Stimulated activated naive CD4-positive, alpha-beta T cell treated with Interleukin-2 at 50 U/mL for 16 hours (primary cell): ENCODE measurements around the gene CCDC178.

Experiments
- DNase-seq: peaks from one replicate; lab custom pipeline; 2025; lab: John Stamatoyannopoulos, UW

The CCDC178 gene

DNA sequence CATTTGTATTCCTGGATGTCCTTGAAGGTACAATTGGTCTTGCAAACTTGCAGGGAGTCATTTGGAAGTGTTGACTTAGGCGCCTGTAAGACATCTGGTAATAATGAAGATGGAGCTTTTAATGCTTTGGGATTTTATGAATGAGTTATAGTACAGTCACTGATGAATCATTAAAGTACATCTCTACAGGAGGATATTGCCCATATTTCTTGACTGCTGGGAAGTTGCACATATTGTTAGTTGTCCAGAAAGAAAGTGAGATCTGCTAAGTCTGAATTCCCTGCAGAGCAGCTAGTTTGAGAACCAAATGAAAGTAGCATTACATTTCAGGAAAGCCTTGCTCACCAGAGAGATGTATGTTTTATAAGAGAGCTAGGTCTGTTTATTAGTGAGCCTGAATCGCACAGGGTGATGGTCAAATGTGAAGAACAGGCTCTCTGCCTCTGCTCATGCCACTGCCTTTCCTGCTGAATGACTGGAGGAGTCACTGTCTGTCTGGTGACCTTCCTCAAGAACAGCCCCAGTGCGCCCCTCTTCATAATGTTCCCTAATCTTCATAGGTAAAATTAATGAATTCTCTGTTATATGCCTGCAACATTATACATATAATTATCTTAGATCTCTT is 528.7 kb downstream of the CCDC178 start:
- no peak for DNase-seq

DNA sequence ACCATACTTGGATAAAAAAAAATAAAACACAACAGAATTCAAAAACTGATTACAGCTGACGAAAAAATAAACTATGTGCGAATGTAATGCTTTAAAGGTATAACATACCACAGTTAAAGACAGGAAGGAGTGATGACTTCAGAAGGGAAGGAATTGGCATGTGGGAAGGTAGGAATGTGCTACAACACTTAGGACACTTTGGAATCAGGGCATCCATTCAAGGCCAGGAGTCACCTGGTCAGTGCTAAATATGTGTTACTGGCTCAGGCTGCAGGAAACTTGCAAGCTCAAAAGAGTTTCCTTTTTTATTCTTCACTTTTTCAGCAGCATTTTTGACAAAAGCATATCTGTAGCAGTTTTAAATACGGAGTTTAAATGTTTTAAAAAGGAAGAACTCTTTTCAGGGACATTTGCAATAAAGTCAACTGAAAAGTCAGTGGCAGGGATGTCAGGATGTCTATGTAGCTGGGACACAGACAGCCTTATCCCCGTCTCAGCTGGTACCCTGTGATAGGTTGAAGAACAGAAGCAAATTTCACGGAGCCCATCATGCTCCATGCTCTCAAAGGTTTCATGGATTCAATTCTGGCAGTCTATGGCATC is 529.7 kb downstream of the CCDC178 start:
- DNase-seq, result no peak

DNA sequence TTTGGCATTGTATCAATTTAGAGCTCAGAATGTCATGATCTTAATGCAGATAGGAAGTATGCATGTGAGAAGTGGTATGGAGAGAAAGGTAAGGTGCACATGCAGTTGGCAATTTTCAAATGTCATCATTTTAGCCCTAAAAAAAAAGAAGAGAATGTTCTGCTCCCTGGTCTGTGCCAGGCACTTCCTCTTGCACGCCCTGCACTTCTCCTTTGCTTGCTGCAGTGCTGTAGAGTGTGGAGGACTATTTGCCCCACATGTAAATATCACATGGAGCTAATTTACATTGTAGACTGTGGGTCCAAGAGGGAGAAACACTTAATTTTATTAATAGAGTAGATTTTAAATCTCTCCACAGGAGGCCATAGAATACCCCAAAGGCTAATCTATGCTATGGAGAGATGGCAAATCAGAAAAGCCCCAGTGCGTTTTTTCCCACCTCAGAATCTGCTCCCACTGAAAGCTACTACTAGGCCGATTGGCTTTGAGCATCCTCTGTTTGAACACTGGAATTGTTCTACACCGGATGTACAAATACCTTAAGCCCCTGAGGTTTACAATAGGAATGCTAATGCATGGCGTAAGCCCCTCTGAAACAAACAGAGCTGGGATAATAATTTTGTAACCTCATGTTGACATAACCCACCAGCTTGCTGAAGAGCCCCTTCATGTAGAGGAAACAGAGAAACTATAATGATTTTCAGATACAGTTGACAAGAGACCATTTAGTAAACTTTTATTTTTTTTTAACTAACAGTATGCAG is 530.5 kb downstream of the CCDC178 start:
- no peak for DNase-seq

DNA sequence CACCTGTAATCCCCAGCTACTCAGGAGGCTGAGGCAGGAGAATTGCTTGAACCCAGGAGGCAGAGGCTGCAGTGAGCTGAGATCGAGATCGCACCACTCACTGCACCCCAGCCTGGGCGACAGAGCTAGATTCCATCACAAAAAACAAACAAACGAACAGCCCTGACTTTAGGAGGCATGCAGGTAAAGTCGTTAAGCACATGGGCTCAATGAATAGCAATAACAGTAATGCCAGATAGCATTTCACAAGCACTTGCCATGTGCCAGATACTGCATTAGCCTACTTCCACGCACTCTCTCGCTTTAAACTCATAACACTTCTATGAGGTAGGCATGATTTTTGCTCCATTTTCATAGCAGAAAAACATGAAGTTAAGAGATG is 532.1 kb downstream of the CCDC178 start:
- DNase-seq, result no peak

DNA sequence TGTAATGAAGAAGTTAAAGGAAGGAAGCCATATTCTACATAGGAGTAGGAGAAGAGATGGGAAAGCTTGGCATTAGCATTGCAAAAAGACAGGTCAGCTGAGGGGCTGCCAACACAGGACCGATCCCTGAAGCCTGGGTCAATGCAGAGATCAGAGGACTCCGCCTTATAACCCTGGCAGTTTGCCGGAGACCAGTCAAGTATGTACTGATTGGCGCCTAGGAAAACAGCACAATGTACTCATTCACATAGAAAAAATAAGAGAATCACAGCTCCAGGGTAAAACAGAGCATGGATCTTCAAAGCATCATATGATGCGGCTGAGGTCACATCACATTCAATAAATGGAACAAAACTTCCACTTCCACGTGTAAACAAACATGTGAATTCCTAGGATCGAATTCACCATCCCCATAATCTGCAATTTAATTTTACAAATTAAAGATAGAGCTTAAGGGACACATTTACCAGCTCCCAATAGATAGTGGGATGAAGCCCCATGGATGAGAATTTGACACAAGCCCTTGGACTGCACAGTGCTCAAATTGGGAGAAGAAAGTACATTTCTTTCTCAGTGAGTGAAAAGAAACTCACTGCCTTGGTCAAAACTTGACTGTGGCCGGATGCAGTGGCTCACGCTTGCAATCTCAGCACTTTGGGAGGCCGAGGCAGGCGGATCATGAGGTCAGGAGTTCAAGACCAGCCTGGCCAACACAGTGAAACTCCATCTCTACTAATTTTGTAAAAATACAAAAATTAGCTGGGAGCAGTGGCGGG is 532.7 kb downstream of the CCDC178 start:
- no peak for DNase-seq

DNA sequence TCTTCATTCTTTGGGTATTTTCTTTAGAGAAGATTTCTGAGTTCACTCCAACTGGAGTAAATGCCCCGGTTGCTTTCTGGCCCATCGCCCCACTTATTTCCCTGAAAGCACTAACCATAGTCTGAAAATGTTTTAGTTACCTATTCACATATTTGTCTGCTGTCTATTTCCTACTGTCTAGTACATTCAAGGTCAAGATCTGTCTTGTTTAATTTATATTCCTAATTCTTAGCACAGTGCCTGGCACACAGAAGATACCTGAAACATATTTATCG is 533.3 kb downstream of the CCDC178 start:
- DNase-seq, result no peak

DNA sequence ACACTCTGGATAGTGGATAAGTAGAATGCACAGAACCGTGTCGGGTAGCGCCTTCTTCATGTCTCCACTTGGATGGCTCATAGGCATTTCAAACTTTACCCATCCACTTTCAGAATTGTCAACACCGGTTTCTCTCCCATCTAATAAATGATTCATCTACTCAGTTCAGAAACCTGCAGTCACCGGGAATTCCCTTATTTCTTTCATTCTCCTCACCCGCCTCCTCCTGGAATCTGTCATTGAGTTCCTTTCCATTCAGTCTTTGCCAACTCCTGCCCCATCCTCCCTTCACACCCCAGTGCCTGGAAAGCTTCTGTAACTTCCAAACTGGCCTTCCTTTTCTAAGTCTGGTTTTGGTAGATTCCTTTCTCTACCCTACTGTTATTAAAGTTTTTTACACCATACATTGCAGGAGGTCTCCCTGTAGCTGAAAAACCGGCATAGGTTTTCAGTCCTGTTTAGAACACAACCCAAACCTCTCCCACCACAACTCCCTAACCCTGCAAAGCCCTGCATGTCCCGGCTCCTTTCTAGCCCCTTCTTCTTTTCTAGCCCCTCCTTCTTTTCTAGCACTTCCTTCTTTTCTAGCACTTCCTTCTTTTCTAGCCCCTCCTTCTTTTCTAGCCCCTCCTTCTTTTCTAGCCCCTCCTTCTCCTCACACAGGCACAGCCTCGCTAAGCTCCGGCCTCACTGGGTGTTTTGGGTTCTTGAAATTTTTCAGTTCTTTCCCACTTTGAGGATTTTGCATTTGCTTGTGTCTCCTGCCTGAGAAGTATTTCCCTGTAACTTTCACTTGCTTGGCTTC is 533.8 kb downstream of the CCDC178 start:
- no peak for DNase-seq

DNA sequence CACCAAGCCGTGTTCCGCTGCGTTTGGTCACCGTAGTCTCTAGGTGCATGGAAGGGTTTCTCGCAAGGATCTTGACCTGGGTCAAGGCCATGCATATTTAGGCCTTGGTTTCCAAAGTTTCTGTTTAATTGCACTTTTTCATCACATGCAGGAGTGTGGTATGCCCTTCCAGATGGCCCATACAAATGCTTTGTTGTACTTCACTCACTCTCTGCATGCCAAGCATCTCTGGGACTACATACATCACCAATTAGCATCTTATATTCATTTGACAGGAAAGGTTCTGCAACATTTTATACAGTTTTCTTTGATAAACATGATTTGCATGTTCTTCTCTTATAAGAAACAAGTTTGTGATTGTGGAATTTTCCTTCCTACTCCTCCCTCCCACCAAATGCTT is 534.9 kb downstream of the CCDC178 start:
- no peak for DNase-seq

DNA sequence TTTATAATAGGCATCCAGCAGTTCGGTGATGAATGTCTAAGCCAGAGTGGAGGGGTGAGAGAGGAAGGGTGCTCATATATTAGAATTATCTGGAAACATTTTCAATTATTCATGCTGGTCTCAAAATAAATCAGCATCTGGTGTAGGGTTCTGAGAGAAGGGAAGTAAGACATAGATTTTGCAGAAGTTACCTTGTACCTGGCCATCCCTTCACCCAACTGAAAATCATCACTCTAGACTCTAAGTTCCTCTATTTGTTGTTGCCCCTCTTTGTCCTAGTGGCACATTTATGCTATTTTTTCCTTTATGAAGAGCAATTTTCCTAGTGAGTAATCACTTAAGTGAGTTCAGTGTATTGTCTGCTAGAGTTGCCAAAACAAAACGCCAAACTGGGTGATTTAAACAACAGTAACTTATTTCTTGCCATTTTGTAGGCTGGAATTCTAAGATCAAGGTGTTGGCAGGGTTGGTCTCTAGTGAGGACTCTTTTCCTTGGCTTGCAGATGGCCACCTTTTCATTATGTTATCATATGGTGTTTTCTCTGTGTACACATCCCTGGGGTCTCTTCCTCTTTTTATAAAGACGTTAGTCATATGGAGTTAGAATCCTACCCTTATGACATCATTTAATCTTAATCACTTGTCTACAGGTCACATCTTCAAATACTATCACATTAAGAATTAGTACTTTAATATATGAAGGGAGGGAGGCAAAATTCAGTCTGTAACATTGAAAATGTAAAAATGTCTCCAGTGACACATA is 537.8 kb downstream of the CCDC178 start:
- DNase-seq, result no peak

DNA sequence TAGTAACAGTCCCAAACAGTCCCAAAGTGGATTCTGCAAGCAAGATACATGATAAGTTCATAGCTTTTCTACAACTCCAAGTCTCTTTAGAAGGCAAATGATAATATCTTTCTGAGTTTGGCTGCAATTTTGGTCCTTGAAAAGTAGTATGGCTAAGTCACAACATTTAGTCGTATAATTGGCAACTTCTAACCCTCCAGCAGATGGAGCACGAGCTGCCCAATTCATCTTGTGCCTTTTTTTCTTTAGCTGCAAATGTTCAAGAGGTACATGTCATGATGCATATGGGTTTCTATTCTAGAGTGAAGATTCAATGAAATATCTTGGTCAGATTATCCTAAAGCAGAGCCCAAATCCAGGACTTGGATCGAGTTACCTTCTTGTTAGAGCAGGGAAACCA is 540.7 kb downstream of the CCDC178 start:
- DNase-seq, result no peak

DNA sequence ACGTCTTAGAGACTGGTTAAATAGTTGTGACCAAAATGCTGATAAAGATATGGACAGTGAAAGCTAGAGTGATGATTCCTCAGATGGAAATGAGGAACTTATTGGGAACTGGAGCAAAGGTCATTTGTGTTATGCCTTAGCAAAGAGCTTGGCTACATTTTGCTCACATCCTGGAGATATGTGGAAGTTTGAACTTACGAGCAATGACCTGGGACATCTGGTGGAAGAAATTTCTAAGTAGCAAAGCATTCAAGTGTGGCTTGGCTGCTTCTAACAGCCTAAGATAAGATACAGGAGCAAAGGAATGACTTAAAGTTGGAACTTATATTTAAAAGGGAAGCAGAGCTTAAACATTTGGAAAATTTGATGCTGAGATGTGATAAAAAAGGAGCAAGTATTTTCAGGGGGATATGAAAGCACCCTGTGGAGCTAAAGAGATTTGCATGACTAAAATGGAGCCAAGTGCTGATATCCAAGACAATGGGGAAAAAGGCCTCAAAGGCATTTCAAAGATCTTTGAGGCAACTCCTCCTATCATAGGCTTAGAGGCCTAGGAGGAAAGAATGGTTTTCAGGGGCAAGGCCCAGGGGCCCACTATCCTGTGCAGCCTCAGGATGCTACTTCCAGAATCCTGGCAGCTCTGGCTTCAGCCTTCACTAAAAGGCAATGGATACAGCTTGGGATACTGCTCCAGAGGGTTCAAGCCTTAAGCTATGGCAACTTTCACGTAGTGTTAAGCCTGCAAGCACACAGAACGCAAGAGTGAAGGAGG is 543.6 kb downstream of the CCDC178 start:
- no peak for DNase-seq

DNA sequence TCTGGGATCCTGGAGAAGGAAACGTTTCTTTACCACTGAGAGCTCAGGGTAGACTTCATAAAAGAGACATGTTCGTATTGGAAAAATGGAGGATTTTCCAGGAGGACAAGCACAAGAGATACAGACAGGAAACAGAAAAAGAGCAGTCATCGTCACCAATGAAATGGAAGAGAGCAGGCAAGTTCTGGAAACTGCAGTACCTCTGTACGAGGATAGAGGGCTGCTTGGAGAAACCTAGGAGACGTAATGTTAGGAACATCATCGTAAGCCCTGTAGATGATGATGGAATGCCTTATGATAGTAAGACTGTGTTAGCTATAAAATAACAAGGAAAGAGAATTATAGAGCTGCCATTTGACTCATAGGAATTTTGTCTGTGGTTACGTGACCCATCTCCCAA is 546.6 kb downstream of the CCDC178 start:
- no peak for DNase-seq

DNA sequence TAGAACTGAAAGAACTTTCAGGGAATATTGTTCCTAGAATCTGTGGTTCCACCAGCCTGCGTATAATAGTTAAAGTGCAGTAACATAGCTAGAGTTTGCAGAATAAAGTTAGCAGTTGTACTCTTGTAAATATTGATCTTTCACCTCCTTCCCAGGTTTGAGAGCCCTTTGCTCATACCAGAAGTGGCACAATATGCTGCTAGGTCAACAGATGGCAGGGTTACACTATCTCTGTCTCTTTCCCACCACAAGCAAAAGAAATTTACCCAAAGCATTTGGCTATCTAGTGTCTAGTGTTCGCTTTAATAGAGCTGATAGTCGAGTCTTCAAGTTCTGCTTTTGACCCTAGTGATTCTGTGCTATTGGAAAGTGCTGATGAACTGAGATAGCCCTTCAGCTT is 548.7 kb downstream of the CCDC178 start:
- DNase-seq, result no peak

DNA sequence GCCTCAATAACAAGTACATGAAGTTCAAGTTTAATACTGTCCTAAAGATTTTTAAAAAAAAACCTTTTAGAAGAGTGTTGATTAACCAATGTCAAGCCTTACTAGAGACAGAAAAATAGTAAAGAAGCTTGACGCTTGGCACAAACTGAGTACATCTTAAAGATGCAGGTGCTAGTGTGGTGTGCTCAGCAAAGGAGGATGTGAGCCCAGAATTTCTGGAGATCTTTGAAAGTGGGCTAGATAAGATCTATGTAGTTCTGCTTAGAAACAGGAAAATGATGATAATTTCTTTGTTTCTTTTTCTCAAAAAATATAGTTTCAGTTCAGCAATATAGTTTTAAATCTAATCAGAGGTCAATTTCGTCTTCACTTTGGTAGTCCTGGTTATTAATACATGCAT is 549.4 kb downstream of the CCDC178 start:
- DNase-seq, result no peak

DNA sequence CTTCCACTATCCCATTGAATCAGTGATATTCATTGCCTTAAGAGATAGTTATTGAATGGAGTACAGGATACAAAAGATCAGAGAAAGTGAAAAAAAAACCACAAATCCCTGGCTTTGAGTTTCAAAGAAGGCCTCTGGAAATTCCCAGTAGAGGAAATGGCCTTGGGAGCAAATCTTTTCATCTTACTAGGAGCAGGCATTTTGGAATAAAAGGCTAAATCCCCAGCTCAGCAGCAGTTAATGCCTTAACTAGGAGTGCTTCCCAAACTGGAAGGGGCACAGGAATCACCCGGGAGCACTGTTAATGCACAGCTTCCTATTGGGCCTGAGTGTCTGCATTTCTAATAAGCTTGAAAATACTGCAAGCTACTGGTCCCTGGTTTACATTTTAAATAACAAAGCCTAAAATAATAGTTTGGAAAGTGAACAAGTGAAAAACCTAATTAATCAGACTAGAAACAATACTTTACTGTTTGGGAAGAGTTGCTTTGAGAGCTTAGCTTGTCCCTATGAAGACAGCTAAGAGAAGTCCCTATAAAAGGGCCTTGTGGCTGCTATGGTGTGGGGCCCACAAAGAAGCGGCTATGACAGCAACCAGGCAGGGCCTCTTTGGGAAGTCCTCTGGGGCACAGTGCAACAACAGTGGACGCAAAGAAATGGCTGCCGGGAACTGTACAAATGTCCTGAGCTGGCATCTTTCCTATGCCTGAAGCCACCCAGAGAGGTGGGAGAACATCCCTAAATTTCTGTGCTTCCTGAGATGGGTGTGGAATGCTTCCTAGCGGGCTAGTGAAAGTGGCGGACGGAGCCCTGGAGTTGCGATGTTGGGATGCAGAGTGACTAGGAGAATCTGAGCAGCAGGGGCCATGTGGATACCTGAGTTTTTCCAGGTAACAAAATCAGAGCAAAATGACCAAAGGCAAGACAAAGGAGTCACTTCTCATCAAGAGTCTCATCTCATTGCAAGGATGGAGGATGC is 550.6 kb downstream of the CCDC178 start:
- no peak for DNase-seq

DNA sequence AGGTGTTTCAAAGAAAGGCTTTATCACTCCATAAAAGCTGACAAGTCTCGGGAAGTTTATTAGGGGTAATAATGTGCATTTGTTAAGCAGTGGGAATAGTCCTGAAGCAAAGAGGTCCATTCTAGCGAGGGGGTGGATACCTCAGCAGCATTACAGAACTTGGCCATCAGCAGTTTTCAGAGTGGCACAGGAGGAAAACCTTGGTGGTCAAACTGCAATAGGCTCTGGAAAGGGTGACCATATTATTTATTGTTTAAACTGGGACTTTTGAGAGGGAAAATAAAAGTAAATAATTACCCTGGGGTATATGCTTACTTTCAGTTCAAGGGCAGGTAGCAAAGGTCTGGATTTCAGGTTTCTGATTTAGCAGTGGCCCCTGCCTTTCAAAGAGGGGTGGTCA is 552.2 kb downstream of the CCDC178 start:
- DNase-seq, result no peak
